IPS DF 4.7 (cell line): ENCODE measurements around the gene QSER1.
A peak's percentile ranks its signal among the peaks of the same experiment; 100 is the strongest.
"Not testable (repeated sequence)": the region's sequence is repeated elsewhere in the genome, so short reads cannot be mapped to it uniquely, and the experiment has no call there.

Experiments
- DNase-seq: peaks from one replicate; pipeline ENCODE4 v3.0.0-alpha.2; 2013; ENCODE audit warnings: low spot score; ENCODE audit errors: extremely low read depth

The QSER1 gene

GRCh38 chr11:32932196-32932595 lies 39.6 kb downstream of the QSER1 start:
- no peak for DNase-seq

DNA sequence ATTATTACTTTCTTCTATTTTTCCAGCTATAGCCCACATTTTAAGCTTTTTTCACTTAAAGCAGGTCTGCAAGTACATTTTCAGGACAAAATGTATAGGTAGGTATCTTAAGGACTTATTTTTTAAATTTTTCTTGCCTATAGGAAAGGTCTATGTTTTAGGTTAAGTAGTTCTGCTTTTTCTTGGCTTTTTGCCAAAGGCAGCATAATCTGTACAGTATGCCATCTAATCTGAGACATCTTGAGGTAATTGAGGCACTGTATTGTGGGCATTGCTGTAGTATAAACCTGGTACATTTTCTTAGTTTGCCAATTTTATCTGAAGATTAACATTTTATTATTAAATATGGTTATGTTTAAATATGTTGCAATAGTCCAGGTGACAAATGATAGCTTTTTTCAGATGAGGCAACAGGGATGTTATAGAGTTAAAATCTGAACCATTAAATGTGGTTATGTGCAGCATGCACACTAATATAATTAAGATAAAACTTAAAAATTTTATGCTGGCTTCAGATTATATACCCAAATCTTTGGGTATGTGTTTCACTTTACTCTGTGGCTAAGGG lies 42.9 kb downstream of the QSER1 start:
- no peak for DNase-seq

DNA sequence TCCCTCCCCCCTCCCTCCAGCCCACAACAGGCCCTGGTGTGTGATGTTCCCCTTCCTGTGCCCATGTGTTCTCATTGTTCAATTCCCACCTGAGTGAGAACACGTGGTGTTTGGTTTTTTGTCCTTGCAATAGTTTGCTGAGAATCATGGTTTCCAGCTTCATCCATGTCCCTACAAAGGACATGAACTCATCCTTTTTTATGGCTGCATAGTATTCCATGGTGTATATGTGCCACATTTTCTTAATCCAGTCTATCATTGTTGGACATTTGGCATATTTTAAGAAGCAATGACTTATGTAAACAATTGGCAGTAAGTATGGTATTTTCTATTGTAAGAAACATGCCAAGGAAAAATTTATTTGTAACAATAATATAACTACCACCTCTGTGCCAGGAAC lies 43.6 kb downstream of the QSER1 start:
- DNase-seq: not testable (repeated sequence)

GRCh38 chr11:32937283-32937682 lies 44.7 kb downstream of the QSER1 start:
- not testable (repeated sequence) for DNase-seq

GRCh38 chr11:32939046-32939445 lies 46.4 kb downstream of the QSER1 start:
- DNase-seq: no peak

GRCh38 chr11:32939866-32940265 lies 47.3 kb downstream of the QSER1 start:
- DNase-seq: no peak

DNA sequence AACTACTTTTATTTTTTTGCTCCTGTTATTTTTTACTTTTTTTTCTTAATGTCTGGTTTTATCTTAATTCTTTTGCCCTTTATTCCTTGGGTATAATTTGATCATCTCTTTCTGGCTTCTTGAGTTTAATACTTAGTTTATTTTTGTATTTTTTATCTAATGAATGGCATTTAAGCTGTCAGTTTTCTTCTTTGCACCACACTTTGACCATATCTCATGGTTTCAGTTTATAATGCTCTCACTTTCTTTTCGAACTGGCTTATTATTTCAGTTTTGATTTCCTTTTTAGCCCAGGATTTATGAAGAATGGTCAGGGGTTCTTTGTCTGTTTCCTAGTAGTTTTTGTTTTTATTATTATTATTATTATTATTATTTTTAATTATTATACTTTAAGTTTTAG lies 48.3 kb downstream of the QSER1 start:
- DNase-seq: no peak

DNA sequence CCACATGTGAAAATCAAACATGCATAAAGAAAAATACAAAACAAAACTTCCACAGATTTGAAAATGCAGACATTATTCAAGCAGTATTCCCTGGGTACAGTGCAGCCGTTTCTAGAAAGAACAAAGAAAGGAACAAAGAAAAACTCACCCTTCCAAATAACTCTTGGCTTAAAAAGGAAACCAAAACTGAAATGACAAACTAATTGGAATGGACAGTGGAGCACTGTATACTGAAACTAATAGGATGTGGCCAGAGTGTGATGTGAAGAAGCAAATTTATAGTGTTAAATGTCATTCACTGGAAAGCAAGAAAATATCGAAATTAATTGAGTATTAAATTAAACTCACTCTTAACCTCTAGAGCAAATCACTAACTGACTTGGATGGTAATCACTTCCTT lies 55.4 kb downstream of the QSER1 start:
- no peak for DNase-seq

- DNase-seq: no peak
Observed at GRCh38 chr11:32949739-32950138, 57.1 kb downstream of the QSER1 start.

GRCh38 chr11:32952421-32952820 lies 59.8 kb downstream of the QSER1 start:
- no peak for DNase-seq

GRCh38 chr11:32953700-32954099 lies 61.1 kb downstream of the QSER1 start:
- DNase-seq: no peak

DNA sequence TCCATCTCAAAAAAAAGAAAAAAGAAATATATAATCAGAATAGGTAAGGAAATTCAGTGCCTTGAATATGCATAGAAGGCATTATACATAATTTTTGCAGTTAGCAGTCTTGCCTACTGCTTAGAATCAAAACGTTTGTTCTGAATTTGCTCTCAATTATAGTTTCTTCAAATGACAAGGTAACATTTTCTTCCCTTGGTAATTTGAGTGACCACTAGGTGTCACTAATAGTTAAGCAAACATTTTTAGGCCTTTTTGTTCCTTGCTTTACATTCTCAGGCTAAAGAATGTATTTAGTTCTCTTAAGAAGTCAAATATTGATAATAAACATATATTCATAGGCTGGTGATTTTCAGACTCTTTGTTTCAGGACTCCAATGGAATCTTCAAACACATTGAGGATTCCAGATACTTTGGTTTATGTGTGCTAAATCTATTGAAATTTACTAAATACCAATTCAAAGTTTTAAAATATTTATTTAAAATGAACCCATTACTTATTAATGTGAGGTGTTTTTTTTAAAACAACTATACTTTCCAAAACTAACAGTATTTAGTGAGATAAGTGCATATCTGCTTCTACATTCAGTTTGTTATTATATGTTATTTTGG lies 68.0 kb downstream of the QSER1 start:
- peak; percentile 16 for DNase-seq

- DNase-seq: no peak
Observed at GRCh38 chr11:32962016-32962415, 69.4 kb downstream of the QSER1 start.

- DNase-seq: no peak
Observed at GRCh38 chr11:32963721-32964120, 71.1 kb downstream of the QSER1 start.

GRCh38 chr11:32968541-32968940 lies 75.9 kb downstream of the QSER1 start:
- DNase-seq: no peak

GRCh38 chr11:32972233-32972632 lies 79.6 kb downstream of the QSER1 start:
- DNase-seq: not testable (repeated sequence)

- DNase-seq: no peak
Observed at GRCh38 chr11:32972781-32973180, 80.2 kb downstream of the QSER1 start.

- no peak for DNase-seq
Observed at GRCh38 chr11:32982626-32983025, 90.0 kb downstream of the QSER1 start.

DNA sequence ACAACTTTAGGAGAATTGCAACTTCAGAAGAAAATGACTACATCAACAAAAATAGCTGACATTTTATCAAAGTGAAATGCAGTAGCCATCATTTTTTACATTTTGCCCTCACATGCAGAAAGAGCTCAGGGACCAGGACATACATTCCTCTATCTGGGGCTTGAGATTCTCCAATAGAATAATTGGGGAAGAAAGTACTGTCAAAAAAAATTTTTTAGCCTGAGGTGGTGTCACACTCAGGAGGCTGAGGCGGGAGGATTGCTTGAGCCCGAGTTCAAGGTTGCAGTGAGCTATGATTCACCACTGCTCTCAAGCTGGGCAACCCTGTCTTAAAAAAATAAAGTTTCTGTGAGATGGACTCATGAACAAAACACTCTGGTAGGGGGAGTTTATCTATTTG lies 90.9 kb downstream of the QSER1 start:
- DNase-seq: no peak

GRCh38 chr11:32985600-32985999 lies 93.0 kb downstream of the QSER1 start:
- DNase-seq: no peak

GRCh38 chr11:32987851-32988250 lies 95.2 kb downstream of the QSER1 start:
- no peak for DNase-seq

DNA sequence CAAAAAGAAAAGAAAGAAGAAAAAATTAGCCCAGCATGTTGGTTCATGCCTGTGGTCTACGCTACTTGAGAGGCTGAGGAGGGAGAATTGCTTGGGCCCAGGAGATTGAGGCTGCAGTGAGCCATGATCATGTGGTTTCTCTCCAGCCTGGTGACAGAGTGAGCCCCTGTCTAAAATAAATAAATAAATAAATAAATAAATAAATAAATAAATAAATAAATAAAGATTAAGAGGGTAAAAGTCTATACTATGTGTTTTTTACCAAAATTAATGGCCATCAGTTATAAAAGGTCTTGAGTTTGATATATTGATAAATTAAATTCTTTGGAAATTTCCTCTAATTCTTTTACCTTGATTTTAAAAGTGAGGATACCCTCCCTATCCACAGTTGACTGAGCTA lies 97.9 kb downstream of the QSER1 start:
- DNase-seq: no peak

- no peak for DNase-seq
Observed at GRCh38 chr11:32991427-32991826, 98.8 kb downstream of the QSER1 start.

GRCh38 chr11:32991898-32992297 lies 99.3 kb downstream of the QSER1 start:
- DNase-seq: no peak
